Osteocyte (in vitro differentiated cells): ENCODE results near the gene MAP3K4. TPM values are rescaled to one million over a fixed set of nuclear protein-coding genes. Genes with fewer than 3 reads are reported as not detected.

Experiments
- DNase-seq: peaks from one replicate; pipeline ENCODE4 v3.0.0; 2021; ENCODE audit warnings: mixed read lengths; ENCODE audit not compliant: unreplicated experiment; ENCODE audit errors: extremely low spot score
- H3K27ac Mint-ChIP-seq: one replicate; pipeline ENCODE4 v1.8.0; 2021; ENCODE audit warnings: mild to moderate bottlenecking, mixed read lengths; ENCODE audit not compliant: unreplicated experiment
- H3K27me3 Mint-ChIP-seq: one replicate; pipeline ENCODE4 v1.8.0; 2021; ENCODE audit warnings: mixed read lengths; ENCODE audit not compliant: unreplicated experiment
- H3K36me3 Mint-ChIP-seq: one replicate; pipeline ENCODE4 v1.8.0; 2021; ENCODE audit warnings: mixed read lengths; ENCODE audit not compliant: unreplicated experiment
- H3K4me1 Mint-ChIP-seq: one replicate; pipeline ENCODE4 v1.8.0; 2021; ENCODE audit warnings: mixed read lengths; ENCODE audit not compliant: unreplicated experiment
- H3K4me3 Mint-ChIP-seq: one replicate; pipeline ENCODE4 v1.8.0; 2021; ENCODE audit warnings: mild to moderate bottlenecking, moderate library complexity, mixed read lengths; ENCODE audit not compliant: unreplicated experiment
- H3K9me3 Mint-ChIP-seq: one replicate; pipeline ENCODE4 v1.8.0; 2021; ENCODE audit warnings: mixed read lengths; ENCODE audit not compliant: unreplicated experiment
- total RNA-seq: library from RNA; stranded (reverse); gene quantifications from 2 replicates; pipeline ENCODE4 v1.2.1, GENCODE V29; 2021
- TF ChIP-seq, protein P1 (sequence below): fragments of 200-600 bp; sonication (generic); IDR thresholded peaks from 2 replicates; pipeline ENCODE4 v1.5.0; 2021; ENCODE audit warnings: antibody characterized with exemption, mild to moderate bottlenecking, moderate library complexity

MAP3K4 gene
- total RNA-seq, 1 donor from 2014 or later, result 20.7 TPM

DNA sequence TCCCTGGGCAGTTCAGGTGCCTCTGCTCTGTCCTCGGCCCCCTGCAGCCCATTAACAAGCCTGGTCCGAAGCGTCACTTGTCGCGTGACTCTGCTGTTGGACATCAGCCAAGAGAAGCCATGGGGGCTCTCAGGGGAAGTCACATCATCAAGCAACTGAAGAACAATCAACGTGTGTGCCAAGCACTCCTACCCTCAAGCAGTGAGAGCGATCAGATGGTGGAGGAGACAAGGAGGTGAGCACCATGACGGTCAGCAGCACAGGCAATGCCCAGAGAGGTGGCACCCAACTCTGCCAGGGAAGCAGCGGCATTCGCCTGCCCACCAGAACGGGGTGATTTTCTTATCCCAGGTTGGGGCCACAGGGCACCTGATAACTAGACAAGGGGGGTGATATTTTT lies 149.6 kb downstream of the MAP3K4 start:
- Mint-ChIP-seq H3K27me3 (no peaks in the 10 kb centered on the region), H3K27ac (no peak overlapping the region), H3K9me3 (no peaks in the 10 kb centered on the region), H3K4me3 (no peak overlapping the region), H3K4me1 (no peaks in the 10 kb centered on the region), H3K36me3 (peaks cover 11% of the 10 kb centered on the region)
- TF ChIP-seq, protein P1, sequence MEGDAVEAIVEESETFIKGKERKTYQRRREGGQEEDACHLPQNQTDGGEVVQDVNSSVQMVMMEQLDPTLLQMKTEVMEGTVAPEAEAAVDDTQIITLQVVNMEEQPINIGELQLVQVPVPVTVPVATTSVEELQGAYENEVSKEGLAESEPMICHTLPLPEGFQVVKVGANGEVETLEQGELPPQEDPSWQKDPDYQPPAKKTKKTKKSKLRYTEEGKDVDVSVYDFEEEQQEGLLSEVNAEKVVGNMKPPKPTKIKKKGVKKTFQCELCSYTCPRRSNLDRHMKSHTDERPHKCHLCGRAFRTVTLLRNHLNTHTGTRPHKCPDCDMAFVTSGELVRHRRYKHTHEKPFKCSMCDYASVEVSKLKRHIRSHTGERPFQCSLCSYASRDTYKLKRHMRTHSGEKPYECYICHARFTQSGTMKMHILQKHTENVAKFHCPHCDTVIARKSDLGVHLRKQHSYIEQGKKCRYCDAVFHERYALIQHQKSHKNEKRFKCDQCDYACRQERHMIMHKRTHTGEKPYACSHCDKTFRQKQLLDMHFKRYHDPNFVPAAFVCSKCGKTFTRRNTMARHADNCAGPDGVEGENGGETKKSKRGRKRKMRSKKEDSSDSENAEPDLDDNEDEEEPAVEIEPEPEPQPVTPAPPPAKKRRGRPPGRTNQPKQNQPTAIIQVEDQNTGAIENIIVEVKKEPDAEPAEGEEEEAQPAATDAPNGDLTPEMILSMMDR, result no peak
- no peak for DNase-seq

DNA sequence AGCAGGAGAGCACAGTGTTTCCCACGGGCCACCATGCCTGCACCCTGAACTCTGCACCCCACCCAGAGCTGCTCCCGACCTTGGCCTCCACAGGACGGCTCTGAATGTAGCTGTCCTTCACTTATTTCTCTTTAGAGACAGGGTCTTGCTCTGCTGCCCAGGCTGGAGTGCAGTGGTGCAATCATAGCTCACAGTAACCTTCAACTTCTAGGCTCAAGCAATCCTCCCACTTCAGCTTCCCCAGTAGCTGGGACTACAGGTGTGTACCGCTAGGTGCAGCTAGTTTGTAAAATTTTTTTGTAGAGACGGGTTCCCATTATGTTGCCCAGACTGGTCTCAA lies 151.4 kb downstream of the MAP3K4 start:
- H3K9me3 Mint-ChIP-seq, result no peaks in the 10 kb centered on the region
- no peak for DNase-seq
- H3K36me3 Mint-ChIP-seq, result peaks cover 11% of the 10 kb centered on the region
- no peaks in the 10 kb centered on the region for H3K27me3 Mint-ChIP-seq
- TF ChIP-seq, protein P1, result no peak
- no peak overlapping the region for H3K4me3 Mint-ChIP-seq
- no peak overlapping the region for H3K27ac Mint-ChIP-seq
- H3K4me1 Mint-ChIP-seq, result no peaks in the 10 kb centered on the region

DNA sequence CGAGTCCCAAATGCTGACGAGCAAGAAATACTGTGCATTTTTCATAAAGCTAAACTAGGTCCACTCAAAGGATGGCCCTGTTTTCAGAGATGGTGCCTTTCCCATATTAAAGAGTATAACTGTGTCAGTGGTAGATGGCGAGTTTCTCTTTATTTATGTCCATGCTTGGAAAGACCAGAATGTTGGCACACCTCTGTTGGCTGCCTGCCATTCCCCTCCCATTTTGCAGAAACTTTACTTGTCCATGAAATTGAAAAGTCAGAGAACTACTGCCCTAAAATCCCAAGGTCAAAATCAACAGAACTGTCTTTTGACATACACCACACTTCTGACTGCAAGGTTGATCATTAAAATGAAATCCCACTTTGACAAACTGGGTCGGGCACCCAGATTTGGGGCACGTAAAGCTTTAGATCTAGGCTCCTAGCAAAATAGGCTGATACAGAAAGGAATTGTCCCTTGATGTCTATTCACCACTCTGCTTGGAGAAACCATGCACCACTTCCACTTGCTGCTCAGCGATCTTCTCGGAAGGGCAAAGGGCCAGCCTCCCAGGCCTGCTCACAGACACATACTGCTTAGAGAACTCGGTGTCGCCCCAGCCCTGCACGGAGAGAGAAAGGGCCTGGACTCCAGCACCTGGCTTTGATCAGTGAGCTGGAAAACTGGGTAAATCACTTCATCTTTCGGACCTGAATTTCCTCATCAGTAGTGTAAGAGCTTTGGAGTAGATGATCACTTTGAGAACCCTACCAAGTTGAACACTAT lies 152.3 kb downstream of the MAP3K4 start:
- no peaks in the 10 kb centered on the region for H3K4me1 Mint-ChIP-seq
- TF ChIP-seq, protein P1, result no peak
- no peaks in the 10 kb centered on the region for H3K9me3 Mint-ChIP-seq
- H3K27me3 Mint-ChIP-seq, result no peaks in the 10 kb centered on the region
- no peak overlapping the region for H3K27ac Mint-ChIP-seq
- DNase-seq, result no peak
- H3K36me3 Mint-ChIP-seq, result peaks cover 11% of the 10 kb centered on the region
- H3K4me3 Mint-ChIP-seq, result no peak overlapping the region

DNA sequence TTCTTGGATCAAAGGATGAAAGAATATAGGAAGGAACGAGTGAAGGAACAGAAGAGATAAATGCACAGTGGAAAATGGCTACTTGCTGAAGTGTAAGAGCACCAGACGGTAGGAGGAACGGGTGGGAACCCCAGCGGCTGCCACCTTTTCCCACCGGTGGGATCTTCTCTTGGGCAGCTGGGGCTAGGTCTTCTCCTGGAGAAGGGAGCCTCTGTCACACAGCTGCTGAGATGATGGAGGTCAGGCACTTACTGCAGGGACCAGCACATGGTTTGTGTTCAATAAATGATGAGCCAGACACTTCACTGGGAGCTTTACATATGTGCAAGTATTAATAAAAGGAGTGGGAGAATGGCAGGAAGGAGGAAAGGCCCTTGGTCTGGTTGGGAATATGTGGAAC lies 158.6 kb downstream of the MAP3K4 start:
- Mint-ChIP-seq H3K36me3 (peaks cover under 1% of the 10 kb centered on the region), H3K9me3 (no peaks in the 10 kb centered on the region), H3K27me3 (no peaks in the 10 kb centered on the region), H3K4me3 (no peak overlapping the region), H3K27ac (no peak overlapping the region), H3K4me1 (no peaks in the 10 kb centered on the region)
- no peak for DNase-seq
- TF ChIP-seq, protein P1, result no peak

DNA sequence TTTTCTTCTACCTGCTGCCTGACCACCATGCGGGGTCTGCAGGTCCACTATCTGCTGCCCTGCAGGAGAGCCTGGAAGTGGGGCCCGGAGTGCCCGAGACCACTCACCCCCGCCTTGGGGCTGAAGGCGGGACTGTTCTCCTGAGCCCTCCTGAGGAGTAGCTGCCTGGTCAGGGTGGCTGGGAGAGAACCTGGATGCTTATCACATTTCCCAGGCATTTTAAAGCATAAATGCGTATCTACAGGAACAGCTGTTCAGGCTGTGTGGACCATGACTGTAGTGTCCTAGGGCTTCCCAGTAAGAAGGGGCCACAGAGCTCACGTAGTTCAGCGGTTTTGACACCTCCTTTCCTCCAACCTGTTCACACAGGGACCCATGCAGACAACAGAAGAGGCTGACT lies 159.0 kb downstream of the MAP3K4 start:
- TF ChIP-seq, protein P1, result no peak
- DNase-seq, result no peak
- no peaks in the 10 kb centered on the region for H3K9me3 Mint-ChIP-seq
- H3K27me3 Mint-ChIP-seq, result no peaks in the 10 kb centered on the region
- H3K36me3 Mint-ChIP-seq, result peaks cover 3% of the 10 kb centered on the region
- no peak overlapping the region for H3K27ac Mint-ChIP-seq
- H3K4me1 Mint-ChIP-seq, result no peaks in the 10 kb centered on the region
- H3K4me3 Mint-ChIP-seq, result no peak overlapping the region
